ENCODE measurements around the gene CENPS.
A peak's percentile ranks its signal among the peaks of the same experiment; 100 is the strongest.

CENPS gene

DNA sequence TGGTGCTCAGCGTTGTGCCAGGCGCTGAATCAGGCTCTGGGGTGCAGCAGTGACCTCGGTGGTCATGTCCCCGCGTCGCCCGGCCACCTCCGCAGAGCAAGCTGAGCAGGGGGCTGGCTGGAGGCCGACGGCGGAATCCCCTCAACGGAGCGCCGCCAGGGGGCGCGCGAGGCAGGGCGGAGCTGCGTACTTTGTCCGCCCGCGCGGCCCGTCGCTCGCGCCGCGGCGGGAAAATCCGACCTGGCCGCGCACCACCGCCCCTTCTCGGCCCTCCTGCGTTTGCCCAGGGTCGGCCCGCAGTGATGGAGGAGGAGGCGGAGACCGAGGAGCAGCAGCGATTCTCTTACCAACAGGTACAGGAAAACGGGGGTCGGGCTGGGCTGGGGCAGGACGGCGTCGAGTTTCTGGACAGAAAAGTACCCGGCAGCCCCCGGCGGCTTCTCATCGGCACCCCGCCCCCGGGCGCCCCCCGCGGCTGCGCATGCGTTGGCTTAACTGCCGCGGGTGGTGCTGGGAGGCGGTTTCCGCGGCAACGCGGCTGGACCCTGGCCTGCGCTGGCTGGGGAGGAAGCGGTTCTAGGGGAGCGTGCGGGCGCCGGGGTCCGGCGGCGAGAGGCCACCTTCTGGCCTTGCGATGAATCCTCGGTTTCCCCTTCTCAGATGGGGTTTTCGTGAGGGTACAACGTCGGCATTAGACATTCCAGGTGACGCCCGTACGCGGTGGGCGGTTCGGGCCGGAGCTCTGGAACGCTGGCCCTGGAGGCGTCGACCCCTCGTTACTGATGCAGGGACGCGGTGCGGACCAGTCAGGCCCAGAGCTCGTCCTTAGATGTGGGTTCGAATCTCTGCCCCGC lies at the start of gene CENPS:
Gene CENPS, plus strand, starts transcription at position 218 of the 854 bp plus-strand sequence. Its CDS starts 85 bp downstream, at position 303.
- in situ Hi-C loops (cut with HindIII; ENCODE audit: low pct_ligation_motif_present, low pct_unique_long_range_greater_than_20kb, low sequenced_read_pairs): no loop called here

GRCh38 chr1:10380594-10381275 lies 49.5 kb upstream of the CENPS start:
- DNase-seq: no peak
- in situ Hi-C loops (cut with HindIII; ENCODE audit: low pct_ligation_motif_present, low pct_unique_long_range_greater_than_20kb, low sequenced_read_pairs): no loop called here

More for the DNA sequence above, at the start of gene CENPS:
- peak; percentile 89 for DNase-seq

DNA sequence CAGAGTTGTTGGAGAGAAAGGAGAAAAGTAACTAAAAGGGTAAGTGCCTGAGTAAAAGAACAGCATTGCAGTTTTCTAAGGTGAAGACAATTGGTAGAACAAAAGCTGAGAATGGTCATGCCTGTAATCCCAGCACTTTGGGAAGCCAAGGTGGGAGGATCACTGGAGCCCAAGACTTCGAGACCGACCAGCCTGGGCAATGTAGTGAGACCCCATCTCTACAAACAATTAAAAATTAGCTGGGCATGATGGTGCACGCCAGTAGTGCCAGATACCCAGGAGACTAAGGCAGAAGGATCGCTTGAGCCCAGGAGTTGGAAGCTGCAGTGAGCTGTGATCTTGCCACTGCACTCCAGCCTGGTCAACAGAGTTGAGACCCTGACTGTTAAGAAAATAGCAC lies 46.6 kb upstream of the CENPS start:
- in situ Hi-C loops (cut with HindIII; ENCODE audit: low pct_ligation_motif_present, low pct_unique_long_range_greater_than_20kb, low sequenced_read_pairs): no loop called here

DNA sequence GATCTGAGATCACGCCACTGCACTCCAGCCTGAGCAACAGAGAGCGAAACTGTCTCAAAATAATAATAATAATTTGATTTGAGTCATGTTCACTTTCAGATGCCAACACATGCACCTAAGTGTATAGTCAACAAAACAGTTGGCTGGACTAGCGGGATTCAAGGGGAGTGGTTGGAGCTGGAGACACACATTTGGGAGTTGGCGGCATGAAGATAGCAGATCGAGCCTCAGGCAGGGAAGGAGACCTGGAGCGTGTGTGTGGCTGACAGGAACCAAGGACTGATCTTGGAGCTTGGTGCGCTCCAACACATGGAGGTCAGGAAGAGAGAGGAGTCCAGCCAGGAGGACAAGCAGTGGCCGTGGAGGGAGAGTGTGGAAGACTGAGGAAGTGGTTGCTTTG lies 46.0 kb upstream of the CENPS start:
- in situ Hi-C loops (cut with HindIII; ENCODE audit: low pct_ligation_motif_present, low pct_unique_long_range_greater_than_20kb, low sequenced_read_pairs): no loop called here
- DNase-seq: no peak

More for the DNA sequence above, 46.6 kb upstream of the CENPS start:
- no peak for DNase-seq

GRCh38 chr1:10386761-10387676 lies 43.2 kb upstream of the CENPS start:
- in situ Hi-C loops (cut with HindIII; ENCODE audit: low pct_ligation_motif_present, low pct_unique_long_range_greater_than_20kb, low sequenced_read_pairs): no loop called here
- no peak for DNase-seq

DNA sequence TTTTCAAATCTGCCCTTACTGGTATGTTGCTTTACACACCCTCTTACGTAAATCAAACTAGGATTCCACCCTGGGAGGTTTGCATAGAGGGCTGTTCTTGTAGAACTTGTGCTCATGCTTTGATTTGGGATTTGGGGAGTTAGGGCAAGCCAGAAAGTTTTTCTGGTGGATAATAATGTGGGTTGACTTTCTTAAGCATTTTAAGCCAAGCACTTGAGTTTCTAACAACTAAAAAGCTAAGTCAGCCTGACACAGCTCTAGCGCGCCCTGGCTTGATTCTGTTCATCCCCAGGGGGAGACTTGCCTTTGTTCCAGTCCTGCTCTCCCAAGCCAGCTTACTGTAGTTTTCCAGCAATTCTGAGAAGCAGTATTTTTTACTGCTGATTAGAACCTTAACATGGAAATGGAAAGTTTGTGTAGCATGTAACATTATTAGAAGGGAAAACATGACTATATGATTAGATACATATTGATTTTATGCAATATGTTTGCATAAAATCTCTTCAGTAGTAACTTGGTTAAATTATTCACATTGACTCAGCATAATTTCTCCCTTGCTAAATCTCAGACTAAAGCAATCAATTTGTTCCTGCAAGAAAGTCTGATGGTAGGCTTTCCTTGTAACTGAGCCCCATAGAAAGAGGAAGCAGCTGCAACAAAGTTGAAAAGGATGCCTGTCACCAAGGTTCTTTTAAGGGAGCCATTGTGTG lies 42.4 kb upstream of the CENPS start:
- DNase-seq: no peak
- in situ Hi-C loops (cut with HindIII; ENCODE audit: low pct_ligation_motif_present, low pct_unique_long_range_greater_than_20kb, low sequenced_read_pairs): no loop called here

- in situ Hi-C loops (cut with HindIII; ENCODE audit: low pct_ligation_motif_present, low pct_unique_long_range_greater_than_20kb, low sequenced_read_pairs): no loop called here
- no peak for DNase-seq
Measured at GRCh38 chr1:10388387-10388715, 41.9 kb upstream of the CENPS start.

GRCh38 chr1:10389271-10389973 lies 40.8 kb upstream of the CENPS start:
- in situ Hi-C loops (cut with HindIII; ENCODE audit: low pct_ligation_motif_present, low pct_unique_long_range_greater_than_20kb, low sequenced_read_pairs): no loop called here
- no peak for DNase-seq

DNA sequence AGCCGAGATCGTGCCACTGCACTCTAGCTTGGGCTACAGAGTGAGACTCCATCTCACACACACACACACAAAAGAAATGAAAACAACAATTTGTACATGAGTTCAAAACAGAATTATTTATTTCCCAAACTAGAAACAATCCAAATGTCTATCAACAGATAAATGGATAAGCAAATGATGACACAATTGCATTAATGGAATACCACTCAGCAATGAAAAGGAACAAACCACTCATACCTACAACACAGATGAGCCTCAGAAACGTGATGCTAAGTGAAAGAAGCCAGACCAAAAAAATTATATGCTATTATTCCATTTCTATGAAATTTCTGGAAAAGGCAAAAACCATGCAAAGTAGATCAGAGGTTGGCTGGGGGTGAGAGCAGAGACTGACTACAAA lies 33.4 kb upstream of the CENPS start:
- in situ Hi-C loops (cut with HindIII; ENCODE audit: low pct_ligation_motif_present, low pct_unique_long_range_greater_than_20kb, low sequenced_read_pairs): no loop called here
- DNase-seq: no peak

DNA sequence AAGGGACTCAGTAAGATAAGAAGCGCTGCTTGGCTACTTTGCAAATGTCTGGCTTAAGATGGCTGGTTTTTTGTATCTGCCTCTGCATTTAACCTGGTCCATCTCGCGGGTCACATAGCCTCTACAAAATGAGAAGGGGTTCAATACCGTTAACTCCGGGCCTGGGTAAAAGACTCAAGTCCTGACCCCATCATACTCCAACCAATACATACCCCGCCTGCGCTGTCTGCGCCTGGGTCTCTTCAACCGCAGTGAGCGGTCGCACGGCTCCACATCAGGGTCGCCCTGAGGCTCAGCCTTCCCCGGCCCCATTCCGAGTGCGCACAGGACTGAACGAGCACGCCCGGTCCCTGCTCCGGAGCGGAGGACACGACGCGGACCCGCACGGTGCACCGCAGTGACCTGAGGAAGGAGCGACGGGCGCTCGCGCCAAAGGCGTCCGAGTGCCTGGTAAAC lies 31.9 kb upstream of the CENPS start:
- no peak for DNase-seq
- in situ Hi-C loops (cut with HindIII; ENCODE audit: low pct_ligation_motif_present, low pct_unique_long_range_greater_than_20kb, low sequenced_read_pairs): no loop called here

GRCh38 chr1:10398734-10399443 lies 31.3 kb upstream of the CENPS start, which contains the start of gene PGD:
TSS of gene PGD (plus strand) at chr1:10399064. CDS start at chr1:10399118, 54 bp downstream.
- DNase-seq: peak; percentile 95
- in situ Hi-C loops (cut with HindIII; ENCODE audit: low pct_ligation_motif_present, low pct_unique_long_range_greater_than_20kb, low sequenced_read_pairs): no loop called here

DNA sequence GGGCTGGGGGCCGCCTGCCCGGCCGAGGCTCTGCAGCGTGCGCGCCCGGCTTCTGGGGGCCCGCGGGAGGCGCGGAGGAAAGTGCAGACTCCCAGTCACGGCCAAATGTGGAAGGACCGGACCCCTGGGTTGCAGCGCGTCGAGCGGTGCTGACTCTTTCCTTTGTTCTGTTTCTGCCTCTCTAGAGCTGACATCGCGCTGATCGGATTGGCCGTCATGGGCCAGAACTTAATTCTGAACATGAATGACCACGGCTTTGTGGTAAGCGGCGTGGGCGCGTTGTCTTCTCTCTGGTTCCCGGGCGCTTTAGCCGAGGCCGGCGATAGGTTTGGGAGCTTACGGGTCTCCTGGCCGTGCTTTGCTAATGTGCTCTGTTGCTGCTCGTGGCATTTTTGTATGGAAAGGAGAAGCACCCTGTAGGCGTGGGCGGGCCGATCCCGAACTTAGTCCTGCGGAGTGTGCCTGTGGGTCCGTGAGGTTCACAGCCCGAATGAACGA lies 30.7 kb upstream of the CENPS start:
- peak; percentile 49 for DNase-seq

GRCh38 chr1:10400013-10400412 lies 30.2 kb upstream of the CENPS start:
- DNase-seq: no peak
- in situ Hi-C loops (cut with HindIII; ENCODE audit: low pct_ligation_motif_present, low pct_unique_long_range_greater_than_20kb, low sequenced_read_pairs): no loop called here

More for the DNA sequence above, 30.7 kb upstream of the CENPS start:
- in situ Hi-C loops (cut with HindIII; ENCODE audit: low pct_ligation_motif_present, low pct_unique_long_range_greater_than_20kb, low sequenced_read_pairs): no loop called here

- DNase-seq: no peak
- in situ Hi-C loops (cut with HindIII; ENCODE audit: low pct_ligation_motif_present, low pct_unique_long_range_greater_than_20kb, low sequenced_read_pairs): no loop called here
Measured at GRCh38 chr1:10401281-10401680, 29.0 kb upstream of the CENPS start.

GRCh38 chr1:10402729-10403274 lies 27.4 kb upstream of the CENPS start:
- in situ Hi-C loops (cut with HindIII; ENCODE audit: low pct_ligation_motif_present, low pct_unique_long_range_greater_than_20kb, low sequenced_read_pairs): no loop called here
- DNase-seq: no peak

DNA sequence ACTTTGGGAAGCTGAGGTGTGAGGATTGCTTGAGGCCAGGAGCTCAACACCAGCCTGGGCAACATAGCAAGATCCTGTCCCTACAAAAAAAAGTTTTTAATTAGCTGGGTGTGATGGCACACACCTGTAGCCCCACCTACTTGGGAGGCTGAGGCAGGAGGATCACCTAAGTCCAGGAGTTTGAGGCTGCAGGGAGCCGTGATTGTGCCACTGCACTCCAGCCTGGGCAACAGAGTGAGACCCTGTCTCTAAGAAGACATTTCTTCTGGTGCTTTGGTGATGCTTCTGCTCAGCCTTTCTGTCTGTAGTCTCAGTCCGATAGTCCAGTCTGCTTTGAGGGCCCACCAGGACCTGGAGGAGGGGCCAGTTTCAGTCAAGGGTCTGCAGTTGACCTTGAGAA lies 23.0 kb upstream of the CENPS start:
- DNase-seq: no peak
- in situ Hi-C loops (cut with HindIII; ENCODE audit: low pct_ligation_motif_present, low pct_unique_long_range_greater_than_20kb, low sequenced_read_pairs): no loop called here
